Keratinocyte (primary cell): ENCODE data around the gene TMEM200A.

Experiments used
- EZH2 ChIP-seq: IDR thresholded peaks from one replicate; pipeline ENCODE4 v1.6.1; 2012; ENCODE audit warnings: inconsistent platforms, mild to moderate bottlenecking, low read length, moderate library complexity
- TF ChIP-seq, protein P1 (sequence below), 3 experiments: IDR thresholded peaks in 1 of 3; conservative IDR thresholded peaks in 1 of 3; optimal IDR thresholded peaks in 1 of 3; 2 replicates in 2 of 3; 3 replicates in 1 of 3; pipeline versions ENCODE3 to v1.5.1; 2011; ENCODE audit warnings: low read length in 3 of 3, mild to moderate bottlenecking in 3 of 3, moderate library complexity in 2 of 3, control low read depth in 1 of 3, inconsistent platforms in 1 of 3; ENCODE audit not compliant: insufficient read depth in 2 of 3; ENCODE audit errors: extremely low read depth in 1 of 3

DNA sequence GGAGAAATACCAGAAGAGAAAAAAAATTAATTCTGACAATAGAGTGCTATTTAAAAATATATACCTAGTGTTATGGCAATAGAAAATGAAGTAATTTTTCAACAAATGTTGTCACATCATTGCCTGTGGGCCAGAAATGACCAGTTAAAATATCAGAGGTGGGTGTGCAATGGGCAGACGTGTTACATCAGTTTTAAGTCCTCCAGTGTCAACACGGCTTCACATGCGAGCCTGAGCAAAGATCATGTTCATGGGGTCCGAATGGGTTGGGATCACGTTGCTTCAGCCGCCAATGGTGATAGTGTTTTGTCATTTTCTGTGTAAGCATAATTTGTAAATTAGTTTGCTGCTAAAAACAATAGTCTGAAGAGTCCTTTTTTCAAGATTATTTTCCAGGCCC is 27.5 kb downstream of the TMEM200A start:
- TF ChIP-seq, protein P1, sequence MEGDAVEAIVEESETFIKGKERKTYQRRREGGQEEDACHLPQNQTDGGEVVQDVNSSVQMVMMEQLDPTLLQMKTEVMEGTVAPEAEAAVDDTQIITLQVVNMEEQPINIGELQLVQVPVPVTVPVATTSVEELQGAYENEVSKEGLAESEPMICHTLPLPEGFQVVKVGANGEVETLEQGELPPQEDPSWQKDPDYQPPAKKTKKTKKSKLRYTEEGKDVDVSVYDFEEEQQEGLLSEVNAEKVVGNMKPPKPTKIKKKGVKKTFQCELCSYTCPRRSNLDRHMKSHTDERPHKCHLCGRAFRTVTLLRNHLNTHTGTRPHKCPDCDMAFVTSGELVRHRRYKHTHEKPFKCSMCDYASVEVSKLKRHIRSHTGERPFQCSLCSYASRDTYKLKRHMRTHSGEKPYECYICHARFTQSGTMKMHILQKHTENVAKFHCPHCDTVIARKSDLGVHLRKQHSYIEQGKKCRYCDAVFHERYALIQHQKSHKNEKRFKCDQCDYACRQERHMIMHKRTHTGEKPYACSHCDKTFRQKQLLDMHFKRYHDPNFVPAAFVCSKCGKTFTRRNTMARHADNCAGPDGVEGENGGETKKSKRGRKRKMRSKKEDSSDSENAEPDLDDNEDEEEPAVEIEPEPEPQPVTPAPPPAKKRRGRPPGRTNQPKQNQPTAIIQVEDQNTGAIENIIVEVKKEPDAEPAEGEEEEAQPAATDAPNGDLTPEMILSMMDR (optimal IDR thresholded peaks at IDR 0.05 in 1 of 3, IDR thresholded peaks at IDR 0.05 in 1 of 3, conservative IDR thresholded peaks at IDR 0.05 in 1 of 3; ENCODE audit: extremely low read depth in 1 of 3, insufficient read depth in 2 of 3, low read length in 3 of 3), result no peak
- TF ChIP-seq EZH2, result no peak
